Stimulated activated CD8-positive, alpha-beta memory T cell treated with anti-CD3 and anti-CD28 coated beads, Interleukin-15, amount 100 ng/mL, for 24 hours (primary cell): ENCODE measurements around the gene CAPN1.
"Not testable (repeated sequence)": the region's sequence is repeated elsewhere in the genome, so short reads cannot be mapped to it uniquely, and the experiment has no call there.

Source experiments
- DNase-seq: peaks from one replicate; pipeline ENCODE4 v3.0.0-alpha.2; 2020; ENCODE audit warnings: low read depth

CAPN1 gene

DNA sequence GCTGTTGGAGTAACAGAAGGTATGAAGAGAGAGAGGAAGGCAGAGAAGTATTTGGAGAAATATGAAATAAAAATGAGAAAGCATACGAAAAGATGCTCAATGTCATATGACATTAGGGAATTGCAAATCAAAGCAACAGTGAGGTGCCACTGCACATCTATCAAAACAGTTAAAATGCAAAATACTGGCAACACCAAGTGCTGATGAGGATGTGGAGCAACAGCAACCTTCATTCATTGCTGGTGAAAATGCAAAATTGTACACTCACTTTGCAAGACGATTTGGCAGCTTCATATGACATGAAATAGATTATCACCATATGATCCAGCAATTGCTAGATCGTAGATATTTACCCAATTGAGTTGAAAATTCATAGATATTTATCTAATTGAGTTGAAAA, 21.1 kb upstream of the CAPN1 start:
- no peak for DNase-seq

DNA sequence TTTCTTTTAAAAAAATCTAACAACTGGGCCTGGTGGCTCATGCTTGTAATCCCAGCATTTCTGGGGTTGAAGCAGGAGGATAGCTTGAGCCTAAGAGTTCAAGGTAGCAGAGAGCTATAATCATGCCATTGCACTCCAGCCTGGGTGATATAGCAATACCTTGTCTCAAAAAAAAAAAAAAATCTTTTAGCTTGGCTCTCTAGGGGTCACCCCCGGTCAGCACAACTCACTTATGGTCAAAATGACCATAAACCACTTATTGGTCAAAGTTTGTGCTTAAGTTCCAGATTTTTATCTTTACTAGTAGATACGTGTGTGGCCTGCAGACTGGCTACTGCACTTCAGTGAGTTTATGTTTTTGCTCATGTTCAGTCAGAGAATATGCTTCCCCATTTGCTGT, 18.0 kb upstream of the CAPN1 start:
- no peak for DNase-seq

DNA sequence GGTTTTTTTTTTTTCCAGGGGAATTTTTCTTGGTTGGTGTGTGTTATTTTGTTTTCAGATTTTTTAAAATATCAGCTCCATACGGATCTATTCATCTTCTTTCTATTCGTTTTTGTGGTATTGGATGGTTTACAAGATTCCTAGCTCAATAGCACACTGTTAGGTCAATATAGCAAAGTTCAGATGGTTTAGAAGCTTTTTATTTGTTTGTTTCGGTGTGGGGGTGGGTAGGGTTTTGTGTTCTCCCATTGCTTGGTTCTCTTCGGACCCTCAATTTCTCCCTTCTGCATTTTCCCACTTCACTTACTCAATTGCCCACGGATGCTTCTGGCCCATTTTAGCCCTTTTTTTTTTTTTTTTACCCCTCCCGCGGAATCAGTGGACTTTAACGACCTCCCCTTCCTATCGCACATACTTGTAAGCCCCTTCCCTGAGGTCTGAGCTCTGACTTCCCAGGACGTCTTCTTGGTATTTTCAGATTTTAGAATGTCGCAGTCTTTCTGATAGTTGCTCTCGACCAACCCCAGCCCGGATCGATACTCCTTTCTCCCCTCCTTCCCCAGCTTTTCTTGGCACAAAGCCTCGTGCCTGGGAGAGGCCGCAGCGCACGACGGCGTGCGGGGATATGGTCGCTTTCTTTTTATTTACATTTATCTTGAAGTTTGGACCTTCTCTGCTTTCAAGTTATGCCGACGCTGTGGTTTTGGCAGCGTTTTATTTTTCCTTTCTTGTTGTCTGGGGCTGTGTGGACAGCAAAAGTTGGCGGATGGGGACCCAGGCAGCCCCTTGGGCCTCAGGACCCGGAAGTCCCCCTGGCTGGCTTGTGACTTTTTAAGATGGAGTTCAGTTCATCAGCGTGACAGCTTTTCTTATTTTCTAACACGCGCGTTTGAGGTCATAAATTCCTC, 16.1 kb upstream of the CAPN1 start:
- no peak for DNase-seq

DNA sequence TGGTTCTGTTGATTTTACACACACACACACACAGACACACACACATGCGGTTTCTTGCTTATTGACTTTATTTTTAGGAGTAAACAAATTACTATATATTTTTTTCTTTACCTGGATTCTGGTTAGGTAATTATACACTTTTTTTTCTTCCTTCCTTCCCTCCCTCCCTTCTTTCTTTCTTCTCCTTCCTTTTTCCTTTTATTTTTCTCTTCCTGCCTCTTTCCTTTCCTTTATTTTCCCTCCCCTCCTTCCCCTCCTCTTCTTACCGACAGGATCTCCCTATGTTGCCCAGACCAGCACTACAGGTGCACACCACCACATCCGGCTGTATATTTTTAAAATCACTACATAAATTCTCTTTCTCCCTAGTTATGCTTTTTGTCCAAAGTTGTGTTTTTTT, 14.8 kb upstream of the CAPN1 start:
- DNase-seq, result no peak

DNA sequence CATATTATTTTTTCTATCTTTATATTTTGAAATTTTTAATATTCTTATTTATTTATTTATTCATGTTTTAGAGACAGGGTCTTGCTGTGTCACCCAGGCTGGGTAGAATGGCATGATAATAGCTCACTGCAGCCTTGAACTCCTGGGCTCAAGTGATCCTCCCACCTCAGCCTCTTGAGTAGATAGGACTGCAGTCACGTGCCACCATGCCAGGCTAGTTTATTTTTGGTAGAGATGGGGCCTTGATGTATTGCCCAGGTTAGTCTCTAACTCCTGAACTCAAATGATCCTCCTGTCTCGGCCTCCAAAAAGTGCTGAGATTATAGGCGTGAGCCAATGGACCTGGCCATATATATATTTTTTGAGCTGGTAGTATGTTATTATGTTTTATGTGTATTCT, 14.1 kb upstream of the CAPN1 start:
- no peak for DNase-seq

DNA sequence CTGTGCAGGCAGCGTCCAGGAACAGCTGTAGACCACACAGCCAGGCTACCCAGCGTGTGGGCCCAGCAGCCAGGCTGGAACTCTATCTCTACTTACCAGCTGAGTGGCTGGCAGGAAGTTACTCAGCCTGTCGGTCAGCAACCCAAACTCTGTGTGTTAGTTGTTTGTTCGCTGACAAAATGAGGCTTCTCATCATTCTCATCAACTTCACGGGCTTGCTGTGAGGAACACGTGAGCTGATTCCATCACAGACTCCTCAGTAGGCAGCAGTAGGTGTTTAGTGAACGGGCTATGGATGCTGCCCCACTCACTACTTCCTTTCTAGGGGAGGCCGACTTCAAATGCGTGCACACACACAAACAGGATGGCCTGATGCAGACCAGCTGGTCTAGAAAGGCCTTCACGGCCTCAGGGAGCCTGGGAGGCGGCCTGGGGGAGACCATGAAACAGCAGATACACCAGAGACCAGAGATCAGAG, 12.5 kb upstream of the CAPN1 start:
- DNase-seq, result no peak

DNA sequence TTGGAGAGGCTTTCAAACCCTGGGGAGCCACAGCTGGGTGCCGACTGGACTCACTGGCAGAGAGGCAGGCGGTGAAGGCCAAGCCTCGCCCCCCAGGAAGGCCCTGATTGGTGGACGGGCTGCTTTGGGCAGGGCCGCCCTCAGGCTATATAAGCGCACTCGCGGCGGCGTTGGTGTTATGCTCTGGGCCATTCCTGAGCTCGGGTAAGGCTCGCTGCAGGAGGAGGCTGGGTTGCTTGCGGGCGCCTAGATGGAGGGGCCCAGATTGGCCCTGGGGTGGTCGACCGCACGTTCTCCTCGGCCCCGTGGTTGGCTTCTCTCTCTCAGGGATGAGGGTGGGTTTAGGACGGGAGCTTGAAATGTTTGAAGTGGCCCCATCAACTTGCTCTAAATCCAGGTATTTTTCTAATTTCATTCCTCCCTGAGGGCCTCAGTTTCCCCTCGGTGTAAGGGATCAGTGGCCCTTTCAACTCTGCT, 11.6 kb upstream of the CAPN1 start, which contains the start of gene SPDYC:
Gene SPDYC, plus strand, starts transcription at position 176 of the 477 bp plus-strand sequence. CDS start 1,125 bp downstream, outside the sequence.
- DNase-seq, result no peak

DNA sequence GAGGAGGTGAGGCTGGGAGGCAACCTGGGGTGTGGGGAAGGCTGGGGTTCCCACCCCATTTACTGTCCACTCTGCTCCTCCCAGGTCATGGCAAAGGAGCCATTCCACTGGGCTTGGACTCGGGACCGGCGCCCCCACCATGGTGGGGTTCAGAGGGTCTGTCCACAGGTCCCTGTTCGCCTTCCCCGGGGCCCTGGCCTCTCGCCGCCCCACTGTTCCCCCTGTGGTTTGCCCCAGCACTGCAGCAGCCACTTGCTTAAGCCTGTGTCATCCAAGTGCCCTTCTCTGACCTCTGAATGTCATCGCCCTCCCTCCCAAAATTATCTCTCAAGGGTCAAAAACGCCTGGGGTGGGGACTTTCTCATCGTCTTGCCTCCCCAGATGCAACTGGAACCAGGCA, 9.1 kb upstream of the CAPN1 start:
- DNase-seq, result no peak

DNA sequence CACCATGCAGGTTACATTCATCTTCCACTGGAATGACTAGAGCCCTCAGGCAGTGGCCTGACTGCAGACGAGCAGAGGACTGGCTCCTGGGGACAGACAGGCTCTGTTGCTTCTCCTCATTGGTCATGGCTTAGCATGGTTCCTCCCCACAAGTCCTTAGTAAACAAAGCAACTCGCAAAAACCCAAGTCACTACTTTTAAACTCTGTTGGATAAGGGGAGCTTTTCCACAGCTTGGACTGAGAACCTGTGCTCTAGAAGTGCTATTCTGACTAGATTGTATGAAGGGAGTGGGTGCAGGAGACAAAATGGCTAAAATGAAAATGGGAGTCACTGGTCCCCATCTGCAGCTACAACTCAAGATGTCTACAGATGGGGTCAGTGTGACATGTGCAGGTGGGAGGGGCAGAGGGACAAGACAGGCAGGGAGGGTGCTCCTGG, 7.1 kb upstream of the CAPN1 start:
- DNase-seq, result not testable (repeated sequence)

DNA sequence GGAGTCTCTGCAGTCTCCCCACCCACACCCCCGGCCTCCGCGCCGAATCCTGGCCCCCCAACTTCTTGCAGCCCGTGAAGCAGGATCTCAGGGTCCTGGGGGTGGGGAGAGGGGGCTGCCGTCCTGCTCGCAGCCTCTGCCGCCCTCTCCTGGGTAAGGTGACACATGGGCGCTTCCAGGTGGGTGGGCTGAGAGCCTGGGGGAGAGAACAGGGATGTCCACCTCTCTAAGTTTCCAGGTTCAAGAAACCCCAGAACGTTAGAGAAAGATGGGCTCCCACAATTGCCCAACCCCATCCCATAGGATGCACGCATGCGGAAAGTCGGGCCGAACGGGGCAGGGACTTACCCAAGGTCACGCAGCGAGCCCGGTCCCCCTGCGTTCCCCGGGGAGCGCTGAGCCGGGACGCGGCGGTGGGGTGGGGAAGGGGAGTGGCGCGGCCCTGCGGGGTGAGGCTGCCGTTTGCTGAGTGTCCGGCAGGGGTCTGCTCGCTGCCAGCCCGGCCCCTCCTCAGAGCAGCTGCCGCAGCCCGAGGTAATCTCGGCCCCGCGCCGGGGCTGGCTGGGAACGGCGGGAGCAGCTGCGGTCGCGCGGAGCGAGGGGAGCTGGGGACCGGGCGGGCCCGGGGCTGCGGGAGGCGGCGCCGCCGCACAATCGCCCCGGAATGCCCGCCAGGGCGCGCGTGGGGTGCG, 705 bp upstream of the CAPN1 start:
- DNase-seq, result no peak

DNA sequence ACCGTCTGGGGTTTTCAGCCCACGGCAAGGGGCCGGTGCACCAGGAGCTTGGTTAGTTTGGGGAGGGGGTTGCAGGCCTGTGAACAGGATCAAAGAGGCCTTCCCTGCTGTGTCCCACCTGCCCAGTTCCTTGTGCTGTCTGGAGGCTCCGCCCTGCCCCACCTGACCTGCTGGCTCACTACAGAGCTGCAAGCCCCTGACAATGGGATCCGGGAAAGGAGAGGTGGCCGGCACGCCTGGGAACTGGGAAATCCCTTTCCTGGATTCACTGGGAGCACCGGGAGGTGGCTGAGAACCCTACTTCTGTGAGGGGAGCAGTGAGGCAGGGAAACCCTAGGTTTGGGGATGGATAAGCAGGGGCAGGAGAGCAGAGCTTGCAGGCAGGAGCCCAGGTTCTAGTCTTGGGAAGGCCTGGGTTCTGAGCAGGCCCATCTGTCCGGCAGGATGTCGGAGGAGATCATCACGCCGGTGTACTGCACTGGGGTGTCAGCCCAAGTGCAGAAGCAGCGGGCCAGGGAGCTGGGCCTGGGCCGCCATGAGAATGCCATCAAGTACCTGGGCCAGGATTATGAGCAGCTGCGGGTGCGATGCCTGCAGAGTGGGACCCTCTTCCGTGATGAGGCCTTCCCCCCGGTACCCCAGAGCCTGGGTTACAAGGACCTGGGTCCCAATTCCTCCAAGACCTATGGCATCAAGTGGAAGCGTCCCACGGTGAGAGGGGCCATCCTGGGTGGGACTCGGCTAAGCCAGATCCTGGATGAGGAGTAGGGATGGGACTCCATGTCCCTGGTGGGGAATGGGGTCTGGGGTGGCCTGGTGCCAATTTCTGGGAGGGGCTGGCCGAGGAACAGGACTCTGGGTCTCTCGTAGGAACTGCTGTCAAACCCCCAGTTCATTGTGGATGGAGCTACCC, 786 bp downstream of the CAPN1 start:
- DNase-seq, result no peak

DNA sequence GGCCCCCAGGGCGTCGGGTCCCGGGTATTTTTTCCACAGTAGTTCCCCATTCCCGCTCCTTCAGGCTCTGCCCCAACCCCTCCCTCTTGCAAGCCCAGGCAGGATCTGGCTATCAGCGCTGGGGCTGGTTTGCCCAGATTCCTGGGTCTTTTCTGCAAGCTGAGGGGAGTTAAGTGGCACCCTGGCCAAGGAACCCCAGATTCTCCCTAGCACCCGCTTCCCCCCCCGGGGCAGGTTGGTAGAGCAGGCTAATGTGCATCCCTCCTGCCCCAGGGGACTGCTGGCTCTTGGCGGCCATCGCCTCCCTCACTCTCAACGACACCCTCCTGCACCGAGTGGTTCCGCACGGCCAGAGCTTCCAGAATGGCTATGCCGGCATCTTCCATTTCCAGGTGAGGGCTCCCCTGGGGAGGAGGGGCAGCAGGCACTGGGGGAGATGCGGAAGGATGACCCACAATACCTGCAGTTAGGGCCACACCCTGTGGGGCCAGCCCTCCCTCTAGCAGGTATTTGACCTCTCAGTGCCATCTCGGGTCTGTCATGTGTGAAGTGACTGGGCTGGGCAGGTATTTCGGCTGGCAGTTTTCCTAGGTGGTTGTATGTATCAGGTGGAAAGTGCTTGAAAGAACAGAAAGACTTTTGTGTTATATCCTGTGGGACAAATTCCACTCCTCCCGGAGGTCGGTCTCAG, 1.6 kb downstream of the CAPN1 start:
- no peak for DNase-seq

DNA sequence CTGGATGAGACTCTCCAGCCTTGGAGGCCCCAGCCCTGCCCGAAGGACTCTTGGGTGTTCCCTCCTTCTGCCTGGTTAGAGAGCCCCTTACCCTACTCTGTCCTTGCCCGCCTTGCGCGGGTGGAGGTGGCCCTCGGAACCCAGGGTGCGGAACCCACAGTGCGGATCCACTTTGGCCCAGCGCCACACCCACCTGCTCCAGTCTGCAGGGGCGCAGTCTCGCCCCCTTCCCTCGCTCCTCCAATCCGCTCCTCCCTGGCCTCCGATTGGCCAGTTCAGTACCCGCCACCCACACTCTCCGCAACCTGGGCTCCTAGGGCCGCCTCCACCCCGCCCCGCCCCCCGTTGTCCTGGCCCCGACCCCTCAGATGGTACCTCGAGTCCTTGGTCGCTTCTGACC, 2.4 kb downstream of the CAPN1 start:
- no peak for DNase-seq

DNA sequence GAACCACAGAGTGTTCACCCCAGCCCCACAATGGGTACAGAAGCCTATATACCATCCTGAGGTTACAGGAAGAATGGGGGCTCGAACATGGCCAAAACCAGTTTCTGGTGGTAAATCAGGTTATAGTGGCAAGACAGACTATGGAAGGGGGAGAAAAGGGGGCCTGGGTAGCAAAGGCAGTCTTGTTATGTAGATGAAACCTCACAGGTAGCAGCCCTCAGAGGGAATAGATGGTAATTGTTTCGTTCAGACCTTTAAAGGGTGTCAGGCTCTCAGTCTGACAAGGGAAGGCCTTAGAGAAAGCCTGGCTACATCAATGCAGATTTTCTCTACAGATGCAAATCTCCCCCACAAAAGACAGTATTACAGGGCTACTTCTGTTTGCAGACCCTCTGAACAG, 3.4 kb downstream of the CAPN1 start:
- no peak for DNase-seq

DNA sequence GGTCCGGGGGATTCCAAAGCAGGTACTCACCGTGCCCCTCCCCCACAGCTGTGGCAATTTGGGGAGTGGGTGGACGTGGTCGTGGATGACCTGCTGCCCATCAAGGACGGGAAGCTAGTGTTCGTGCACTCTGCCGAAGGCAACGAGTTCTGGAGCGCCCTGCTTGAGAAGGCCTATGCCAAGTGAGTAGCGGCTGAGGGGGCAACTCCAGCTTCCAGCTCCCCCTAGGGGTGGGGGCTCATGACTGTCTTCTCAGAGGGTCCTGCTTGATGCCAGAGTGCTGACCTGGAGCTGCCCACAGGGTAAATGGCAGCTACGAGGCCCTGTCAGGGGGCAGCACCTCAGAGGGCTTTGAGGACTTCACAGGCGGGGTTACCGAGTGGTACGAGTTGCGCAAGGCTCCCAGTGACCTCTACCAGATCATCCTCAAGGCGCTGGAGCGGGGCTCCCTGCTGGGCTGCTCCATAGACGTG, 4.2 kb downstream of the CAPN1 start:
- DNase-seq, result no peak

DNA sequence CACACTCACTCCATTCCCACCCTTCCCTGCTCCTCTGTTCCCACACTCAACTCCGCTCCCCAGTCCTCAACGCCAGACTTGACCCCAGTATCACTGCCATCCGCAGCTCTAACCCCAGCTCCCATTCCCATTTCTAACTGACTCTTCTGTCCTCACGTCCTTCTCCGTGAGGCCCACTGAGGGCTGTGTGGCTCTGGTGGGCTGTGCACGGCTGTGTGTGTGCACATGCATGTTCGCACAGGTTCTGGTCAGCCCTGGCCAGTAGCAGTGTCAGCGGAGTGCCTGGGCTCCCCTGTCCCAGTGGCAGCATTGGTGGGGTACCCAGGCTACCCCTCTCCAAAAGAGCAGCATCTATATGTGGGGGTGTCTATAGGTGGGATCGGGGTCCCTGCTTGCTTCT, 5.0 kb downstream of the CAPN1 start:
- DNase-seq, result no peak

DNA sequence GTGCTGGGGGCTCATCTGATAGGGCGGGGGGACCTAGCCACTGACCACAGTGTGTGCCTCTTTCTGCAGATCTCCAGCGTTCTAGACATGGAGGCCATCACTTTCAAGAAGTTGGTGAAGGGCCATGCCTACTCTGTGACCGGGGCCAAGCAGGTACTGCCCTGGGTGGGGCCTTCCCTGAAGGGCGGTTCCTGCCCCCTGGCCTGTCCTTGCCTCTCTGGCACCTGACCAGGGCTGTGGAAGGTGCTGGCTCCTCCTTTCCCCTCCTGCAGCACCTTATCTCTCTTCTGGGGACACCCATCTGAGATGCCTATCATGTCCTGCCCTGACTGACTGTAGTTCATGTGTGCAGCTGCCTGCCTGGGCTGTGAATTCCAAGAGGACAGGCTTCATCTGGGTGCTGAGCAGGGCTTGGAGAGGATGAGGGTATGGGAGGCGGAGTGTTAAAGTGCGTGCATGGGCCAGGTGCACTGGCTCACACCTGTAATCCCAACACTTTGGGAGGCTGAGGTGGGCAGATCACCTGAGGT, 5.5 kb downstream of the CAPN1 start:
- DNase-seq, result no peak

DNA sequence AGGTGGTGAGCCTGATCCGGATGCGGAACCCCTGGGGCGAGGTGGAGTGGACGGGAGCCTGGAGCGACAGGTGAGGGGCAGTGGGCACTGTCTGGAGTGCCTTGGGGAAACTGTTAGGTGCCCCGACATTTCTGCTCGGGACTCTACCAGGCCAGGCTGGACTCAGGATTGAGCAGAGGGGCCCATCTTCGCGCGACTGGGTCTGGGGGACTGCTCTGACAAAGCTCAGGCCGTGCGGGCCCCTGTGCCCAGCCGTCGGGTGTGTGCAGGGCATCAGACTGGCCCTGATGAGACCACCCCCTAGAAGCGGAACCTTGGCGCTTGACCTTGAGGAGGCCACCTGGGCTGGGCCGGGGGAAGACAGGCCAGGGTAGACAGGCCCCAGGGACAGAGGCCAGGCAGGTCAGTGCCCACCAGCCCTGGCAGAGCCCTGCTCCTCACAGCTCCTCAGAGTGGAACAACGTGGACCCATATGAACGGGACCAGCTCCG, 6.3 kb downstream of the CAPN1 start:
- no peak for DNase-seq

DNA sequence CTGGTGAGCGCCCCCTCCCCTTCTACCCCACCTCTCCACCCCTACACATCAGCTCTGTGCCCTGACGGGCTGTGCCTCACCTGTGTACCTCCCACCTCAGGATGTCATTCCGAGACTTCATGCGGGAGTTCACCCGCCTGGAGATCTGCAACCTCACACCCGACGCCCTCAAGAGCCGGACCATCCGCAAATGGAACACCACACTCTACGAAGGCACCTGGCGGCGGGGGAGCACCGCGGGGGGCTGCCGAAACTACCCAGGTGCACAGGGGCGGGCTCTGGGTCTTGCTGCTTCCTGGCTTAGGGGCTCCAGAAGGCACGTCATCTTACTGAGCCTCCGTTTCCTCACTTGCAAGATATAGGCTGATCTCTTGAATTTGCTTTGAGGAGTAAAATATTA, 6.8 kb downstream of the CAPN1 start:
- DNase-seq, result no peak

DNA sequence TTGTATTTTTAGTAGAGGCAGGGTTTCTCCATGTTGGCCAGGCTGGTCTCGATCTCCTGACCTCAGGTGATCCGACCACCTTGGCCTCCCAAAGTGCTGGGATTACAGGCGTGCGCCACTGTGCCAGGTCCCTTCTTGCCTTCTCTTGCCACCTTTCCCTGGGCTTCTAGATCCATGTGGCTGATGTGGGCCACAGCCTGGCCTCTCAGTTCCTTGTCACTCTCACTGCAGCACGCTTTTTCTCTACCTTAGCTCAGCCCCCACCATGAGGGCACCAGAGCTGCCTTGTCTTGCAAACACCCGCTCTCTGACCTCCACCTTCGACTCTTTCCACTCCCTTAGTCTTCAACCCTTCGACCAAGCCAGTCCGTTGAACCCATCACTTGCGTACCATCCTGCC, 7.5 kb downstream of the CAPN1 start:
- DNase-seq, result no peak

DNA sequence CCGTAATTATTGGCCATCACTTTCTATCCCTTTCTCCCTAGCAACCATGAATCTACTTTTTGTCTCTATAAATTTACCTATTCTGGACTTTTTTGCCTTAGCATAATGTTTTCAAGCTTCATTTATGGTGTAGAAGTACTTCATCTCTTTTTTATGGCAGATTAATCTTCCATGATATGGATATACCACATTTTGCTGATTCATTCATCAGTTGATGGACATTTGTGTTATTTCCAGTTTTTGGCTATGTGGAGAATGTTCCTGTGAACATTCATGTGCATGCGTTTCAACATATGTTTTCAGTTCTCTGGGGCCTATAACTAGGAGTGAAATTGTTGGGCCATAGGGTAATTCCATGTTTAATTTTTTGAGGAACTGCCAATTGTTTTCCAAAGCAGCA, 12.8 kb downstream of the CAPN1 start:
- no peak for DNase-seq
